HCT116 (cell line): Measurements from ENCODE around the gene KLK13. TPM values are rescaled to one million over a fixed set of nuclear protein-coding genes. Genes with fewer than 3 reads are reported as not detected.

Source experiments
- ATAC-seq: fragments of 200-7000 bp; cut with Tn5 transposase; 2 replicates; pipeline ENCODE4 v1.9.1; 2020; ENCODE audit warnings: mild to moderate bottlenecking, moderate library complexity
- BruUV-seq: library from RNA; stranded (reverse); fragments of 400-500 nt; replicated peaks from 2 replicates; lab custom pipeline; 2021; lab: Mats Ljungman, UMichigan
- CTCF ChIA-PET: fragments of 300-600 bp; sonication (Branson Sonifier 250); formaldehyde crosslinking; loops from one replicate; lab custom pipeline; 2021; ENCODE audit warnings: antibody characterized with exemption; lab: Charles Lee
- POLR2A ChIA-PET: fragments of 300-600, 350-600 bp; sonication (Branson Sonifier 250); formaldehyde crosslinking; loops from one replicate; lab custom pipeline; 2021; ENCODE audit warnings: antibody characterized with exemption; lab: Charles Lee
- RAD21 ChIA-PET, 2 experiments: fragments of 300-600 bp; sonication (Branson Sonifier 250); formaldehyde crosslinking; loops; one replicate each; lab custom pipeline; 2023; ENCODE audit warnings: low total read pairs in 2 of 2; ENCODE audit not compliant: uncharacterized antibody in 2 of 2, unreplicated experiment in 2 of 2, low non-redundant PET in 1 of 2; lab: Charles Lee
- DNase-seq: peaks from one replicate; pipeline ENCODE4 v3.0.0-alpha.2; 2010; ENCODE audit warnings: low read depth, low spot score
- H2AFZ ChIP-seq: fragments of 200-600 bp; shearing (Covaris generic), sonication (generic); 2 replicates; pipeline ENCODE4 v1.6.1; 2017; ENCODE audit warnings: low read depth, mixed run types, mixed read lengths, antibody characterized with exemption, low read length; ENCODE audit not compliant: poor library complexity, severe bottlenecking
- H3K27ac ChIP-seq: 2 replicates; pipeline ENCODE4 v1.5.1; 2012; ENCODE audit warnings: low read depth, low read length
- H3K27me3 ChIP-seq: fragments of 200-600 bp; sonication (generic); 2 replicates; pipeline ENCODE4 v1.6.1; 2016; ENCODE audit warnings: mixed run types, low read length, mixed read lengths; ENCODE audit not compliant: insufficient read depth
- H3K36me3 ChIP-seq, 2 experiments: fragments of 200-500 bp in 1 of 2; fragments of 200-600 bp in 1 of 2; sonication (Bioruptor generic) in 1 of 2; sonication (generic) in 1 of 2; 2 replicates each; pipeline versions ENCODE4 v1.5.1 to v1.6.1; 2014 to 2016; ENCODE audit warnings: low read length in 2 of 2, inconsistent platforms in 1 of 2, mixed read lengths in 1 of 2, mixed run types in 1 of 2; ENCODE audit not compliant: insufficient read depth in 2 of 2, control insufficient read depth in 1 of 2
- H3K4me1 ChIP-seq, 2 experiments: fragments of 200-600 bp in 1 of 2; sonication (generic) in 1 of 2; 2 replicates each; pipeline versions ENCODE4 v1.5.1 to v1.6.1; 2012 to 2017; ENCODE audit warnings: low read length in 2 of 2, inconsistent platforms in 1 of 2, mild to moderate bottlenecking in 1 of 2, mixed read lengths in 1 of 2, mixed run types in 1 of 2, moderate library complexity in 1 of 2; ENCODE audit not compliant: insufficient read depth in 2 of 2, control insufficient read depth in 1 of 2
- H3K4me2 ChIP-seq: fragments of 200-600 bp; sonication (generic); 2 replicates; pipeline ENCODE4 v1.6.1; 2017; ENCODE audit warnings: mixed run types, low read length, mixed read lengths
- H3K4me3 ChIP-seq, 2 experiments: fragments of 200-600 bp in 1 of 2; sonication (generic) in 1 of 2; replicated peaks in 1 of 2; 2 replicates each; pipeline ENCODE4 v1.5.1; 2011 to 2016; ENCODE audit warnings: low read length in 2 of 2, control low read depth in 1 of 2, low read depth in 1 of 2, mild to moderate bottlenecking in 1 of 2, mixed read lengths in 1 of 2, mixed run types in 1 of 2
- H3K79me2 ChIP-seq: fragments of 200-600 bp; sonication (generic); 2 replicates; pipeline ENCODE4 v1.6.1; 2017; ENCODE audit warnings: mild to moderate bottlenecking, mixed run types, low read length, moderate library complexity, mixed read lengths; ENCODE audit not compliant: insufficient read depth
- H3K9ac ChIP-seq: fragments of 200-600 bp; sonication (generic); 2 replicates; pipeline ENCODE4 v1.6.1; 2016; ENCODE audit warnings: low read length, mixed read lengths
- H3K9me2 ChIP-seq: fragments of 200-600 bp; sonication (generic), shearing (Covaris generic); 2 replicates; pipeline ENCODE4 v1.6.1; 2017; ENCODE audit warnings: mixed run types, mild to moderate bottlenecking, moderate library complexity; ENCODE audit not compliant: insufficient read depth
- H3K9me3 ChIP-seq, 2 experiments: fragments of 200-500 bp in 1 of 2; fragments of 200-600 bp in 1 of 2; sonication (Bioruptor generic) in 1 of 2; sonication (generic) in 1 of 2; 2 replicates each; pipeline ENCODE4 v1.6.1; 2014 to 2017; ENCODE audit warnings: low read length in 2 of 2, mixed read lengths in 2 of 2, inconsistent platforms in 1 of 2, low read depth in 1 of 2, mild to moderate bottlenecking in 1 of 2, mixed run types in 1 of 2, moderate library complexity in 1 of 2; ENCODE audit not compliant: control insufficient read depth in 1 of 2, insufficient read depth in 1 of 2
- H4K20me1 ChIP-seq: fragments of 200-600 bp; sonication (generic), shearing (Covaris generic); 2 replicates; pipeline ENCODE4 v1.6.1; 2017; ENCODE audit warnings: mixed run types, mild to moderate bottlenecking, moderate library complexity; ENCODE audit not compliant: insufficient read depth
- EZH2phosphoT487 ChIP-seq: fragments of 200-600 bp; IDR thresholded peaks from 2 replicates; pipeline ENCODE4 v1.6.1; 2018; ENCODE audit warnings: antibody characterized with exemption, borderline replicate concordance
- JUND ChIP-seq: IDR thresholded peaks from 2 replicates; pipeline ENCODE4 v1.6.1; 2012
- MAX ChIP-seq: IDR thresholded peaks from 2 replicates; pipeline ENCODE4 v1.6.1; 2012
- POLR2A ChIP-seq: IDR thresholded peaks from 2 replicates; pipeline ENCODE4 v1.7.0; 2011; ENCODE audit warnings: borderline replicate concordance; ENCODE audit not compliant: insufficient read depth, insufficient read length; ENCODE audit errors: extremely low read depth
- POLR2AphosphoS5 ChIP-seq: IDR thresholded peaks from 2 replicates; pipeline ENCODE4 v1.6.1; 2011; ENCODE audit warnings: mild to moderate bottlenecking, low read depth, low read length, moderate library complexity
- ZNF274 ChIP-seq: fragments of 200-500 bp; sonication (Bioruptor generic); IDR thresholded peaks from 2 replicates; pipeline ENCODE4 v1.6.1; 2014; ENCODE audit warnings: mild to moderate bottlenecking, low read depth, low read length, inconsistent platforms
- intact Hi-C: fragments of 100-400 bp; cut with micrococcal nuclease; formaldehyde crosslinking; loops from 2 replicates; pipeline ENCODE4 v1.10.0; 2022
- total RNA-seq: library from RNA; stranded (reverse); gene quantifications from one replicate; pipeline ENCODE4 v1.2.1, GENCODE V29; 2021; ENCODE audit not compliant: unreplicated experiment
- TF ChIP-seq, protein P1 (sequence below): IDR thresholded peaks from 2 replicates; pipeline ENCODE4 v1.6.1; 2012
- TF ChIP-seq, protein P2 (sequence below): IDR thresholded peaks from 2 replicates; pipeline ENCODE4 v1.6.1; 2011; ENCODE audit warnings: mild to moderate bottlenecking, low read length, moderate library complexity; ENCODE audit not compliant: insufficient replicate concordance; ENCODE audit errors: extremely low read depth

KLK13 gene
- total RNA-seq, 1 experiment from 2014 or later = 3.2 TPM

DNA sequence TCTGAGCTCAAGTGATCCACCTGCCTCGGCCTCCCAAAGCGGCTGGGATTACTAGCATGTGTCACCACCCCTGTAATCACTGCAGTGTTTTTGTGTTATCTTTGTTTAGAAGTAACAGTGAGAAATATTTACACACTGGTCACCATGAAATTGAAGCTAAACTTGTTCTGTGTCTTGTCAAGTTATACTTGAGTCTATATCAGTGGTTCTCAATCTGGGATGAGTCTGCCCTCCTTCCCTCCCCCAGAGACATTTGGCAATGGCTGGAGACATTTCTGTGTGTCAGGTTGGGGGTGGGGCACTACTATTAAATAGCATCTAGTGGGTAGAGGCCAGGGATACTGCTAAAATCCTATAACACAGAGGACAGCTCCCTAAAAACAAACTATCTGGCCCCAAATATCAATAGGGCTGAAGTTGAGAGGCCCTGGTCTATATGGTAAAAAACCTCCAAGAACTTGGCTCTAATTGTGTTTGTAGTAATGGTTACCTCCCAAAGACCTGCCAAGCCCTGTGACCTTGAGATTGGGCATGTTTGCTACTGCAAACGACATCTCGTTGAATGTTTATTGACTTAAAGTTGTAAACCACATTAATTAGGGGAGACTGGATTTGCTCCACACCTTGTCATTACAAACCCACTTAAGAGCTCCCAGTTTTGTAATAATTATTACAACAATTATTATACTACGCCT lies 36.4 kb upstream of the KLK13 start:
- no TSS peak for BruUV-seq
- peaks cover 29% of the 10 kb centered on the region for H3K79me2 ChIP-seq
- H3K4me1 ChIP-seq = peaks cover 0 to 6% of the 10 kb centered on the region in 2 experiments; a peak in 1 of 4 replicates

DNA sequence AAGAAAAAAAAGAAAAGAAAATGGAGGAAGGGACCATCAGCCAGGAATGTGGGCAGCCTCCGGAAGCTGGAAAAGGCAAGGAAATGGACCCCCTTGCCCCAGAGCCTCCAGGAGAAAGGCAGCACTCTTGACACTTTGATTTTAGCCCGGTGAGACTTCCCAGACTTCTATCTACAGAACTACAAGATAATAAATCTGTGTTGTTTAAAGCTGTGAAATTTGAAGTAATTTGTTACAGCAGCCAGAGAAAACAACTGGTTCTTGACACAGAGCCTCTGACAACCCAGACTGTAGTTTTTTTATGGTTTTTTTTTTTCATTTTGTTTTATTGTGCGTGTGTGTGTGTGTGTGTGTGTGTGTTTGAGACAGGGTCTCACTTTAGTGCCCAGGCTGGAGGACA lies 35.7 kb upstream of the KLK13 start:
- TF ChIP-seq, protein P1, sequence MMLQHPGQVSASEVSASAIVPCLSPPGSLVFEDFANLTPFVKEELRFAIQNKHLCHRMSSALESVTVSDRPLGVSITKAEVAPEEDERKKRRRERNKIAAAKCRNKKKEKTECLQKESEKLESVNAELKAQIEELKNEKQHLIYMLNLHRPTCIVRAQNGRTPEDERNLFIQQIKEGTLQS = no peak
- TF ChIP-seq POLR2AphosphoS5 (no peak), MAX (no peak), ZNF274 (no peak), EZH2phosphoT487 (no peak), JUND (no peak), POLR2A (no peak)
- TF ChIP-seq, protein P2, sequence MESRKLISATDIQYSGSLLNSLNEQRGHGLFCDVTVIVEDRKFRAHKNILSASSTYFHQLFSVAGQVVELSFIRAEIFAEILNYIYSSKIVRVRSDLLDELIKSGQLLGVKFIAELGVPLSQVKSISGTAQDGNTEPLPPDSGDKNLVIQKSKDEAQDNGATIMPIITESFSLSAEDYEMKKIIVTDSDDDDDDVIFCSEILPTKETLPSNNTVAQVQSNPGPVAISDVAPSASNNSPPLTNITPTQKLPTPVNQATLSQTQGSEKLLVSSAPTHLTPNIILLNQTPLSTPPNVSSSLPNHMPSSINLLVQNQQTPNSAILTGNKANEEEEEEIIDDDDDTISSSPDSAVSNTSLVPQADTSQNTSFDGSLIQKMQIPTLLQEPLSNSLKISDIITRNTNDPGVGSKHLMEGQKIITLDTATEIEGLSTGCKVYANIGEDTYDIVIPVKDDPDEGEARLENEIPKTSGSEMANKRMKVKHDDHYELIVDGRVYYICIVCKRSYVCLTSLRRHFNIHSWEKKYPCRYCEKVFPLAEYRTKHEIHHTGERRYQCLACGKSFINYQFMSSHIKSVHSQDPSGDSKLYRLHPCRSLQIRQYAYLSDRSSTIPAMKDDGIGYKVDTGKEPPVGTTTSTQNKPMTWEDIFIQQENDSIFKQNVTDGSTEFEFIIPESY = no peak
- ChIA-PET CTCF (interaction anchor here (1.3 kb wide), 1 partner anchor 79 kb away, joined by 3 read pairs; no protein-coding TSS in a partner anchor), RAD21 (no interaction called here), POLR2A (no interaction called here)
- Histone ChIP-seq H3K27ac (no peak overlapping the region), H3K4me2 (no peak overlapping the region), H2AFZ (no peak overlapping the region), H3K4me1 (peaks cover 0 to 6% of the 10 kb centered on the region in 2 experiments; a peak in 1 of 4 replicates), H3K79me2 (peaks cover 22% of the 10 kb centered on the region), H3K9ac (no peak overlapping the region), H3K36me3 (peaks cover 6 to 16% of the 10 kb centered on the region in 2 experiments; a peak in 3 of 4 replicates), H3K9me2 (no peaks in the 10 kb centered on the region), H4K20me1 (no peaks in the 10 kb centered on the region), H3K9me3 (no peaks in the 10 kb centered on the region), H3K27me3 (no peaks in the 10 kb centered on the region), H3K4me3 (no peak overlapping the region)
- no peak for DNase-seq
- intact Hi-C loops = no loop called here
- BruUV-seq = no TSS peak
- ATAC-seq = no peak

More for the DNA sequence above, 36.4 kb upstream of the KLK13 start:
- no peaks in the 10 kb centered on the region for H3K9me3 ChIP-seq
- H3K4me3 ChIP-seq = no peak overlapping the region
- no peak for DNase-seq
- H4K20me1 ChIP-seq = no peaks in the 10 kb centered on the region
- TF ChIP-seq, protein P1 = no peak
- TF ChIP-seq POLR2AphosphoS5 = no peak
- TF ChIP-seq, all 23 proteins: peak for 0
- Histone ChIP-seq H3K36me3 (peaks cover 6 to 18% of the 10 kb centered on the region in 2 experiments; a peak in 3 of 4 replicates), H3K27ac (no peak overlapping the region), H3K4me2 (no peak overlapping the region), H2AFZ (no peak overlapping the region), H3K27me3 (no peaks in the 10 kb centered on the region), H3K9me2 (no peaks in the 10 kb centered on the region), H3K9ac (no peak overlapping the region)
- ChIA-PET POLR2A (no interaction called here), CTCF (interaction anchor here (1.3 kb wide), 1 partner anchor 80 kb away, joined by 3 read pairs; no protein-coding TSS in a partner anchor), RAD21 (no interaction called here)
- ATAC-seq = no peak
- intact Hi-C loops = no loop called here
